ENCODE data around the gene PARVA.

The PARVA gene

DNA sequence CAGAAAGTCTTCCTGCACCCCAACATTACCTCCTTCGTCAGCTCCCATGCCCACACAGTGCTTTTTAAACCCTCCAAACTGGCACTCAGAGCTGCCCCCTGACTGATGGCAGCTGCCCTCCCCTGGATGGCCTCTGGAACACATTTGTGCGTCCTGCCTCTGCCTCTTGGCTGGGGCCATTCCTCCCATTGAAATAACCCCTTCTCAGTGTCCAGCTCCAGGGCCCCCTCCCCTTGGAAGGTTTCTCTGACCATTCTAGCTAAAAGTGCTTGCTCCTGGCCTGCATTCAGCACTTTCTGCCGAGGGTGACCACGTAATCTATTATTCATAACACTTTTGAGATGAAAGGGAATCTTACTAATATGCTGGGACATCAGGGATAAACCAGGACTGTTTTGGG lies 130.0 kb downstream of the PARVA start:
- DNase-seq (ENCODE audit: low read depth, low spot score) = no peak
- TF ChIP-seq, protein P1, sequence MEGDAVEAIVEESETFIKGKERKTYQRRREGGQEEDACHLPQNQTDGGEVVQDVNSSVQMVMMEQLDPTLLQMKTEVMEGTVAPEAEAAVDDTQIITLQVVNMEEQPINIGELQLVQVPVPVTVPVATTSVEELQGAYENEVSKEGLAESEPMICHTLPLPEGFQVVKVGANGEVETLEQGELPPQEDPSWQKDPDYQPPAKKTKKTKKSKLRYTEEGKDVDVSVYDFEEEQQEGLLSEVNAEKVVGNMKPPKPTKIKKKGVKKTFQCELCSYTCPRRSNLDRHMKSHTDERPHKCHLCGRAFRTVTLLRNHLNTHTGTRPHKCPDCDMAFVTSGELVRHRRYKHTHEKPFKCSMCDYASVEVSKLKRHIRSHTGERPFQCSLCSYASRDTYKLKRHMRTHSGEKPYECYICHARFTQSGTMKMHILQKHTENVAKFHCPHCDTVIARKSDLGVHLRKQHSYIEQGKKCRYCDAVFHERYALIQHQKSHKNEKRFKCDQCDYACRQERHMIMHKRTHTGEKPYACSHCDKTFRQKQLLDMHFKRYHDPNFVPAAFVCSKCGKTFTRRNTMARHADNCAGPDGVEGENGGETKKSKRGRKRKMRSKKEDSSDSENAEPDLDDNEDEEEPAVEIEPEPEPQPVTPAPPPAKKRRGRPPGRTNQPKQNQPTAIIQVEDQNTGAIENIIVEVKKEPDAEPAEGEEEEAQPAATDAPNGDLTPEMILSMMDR (IDR thresholded peaks at IDR 0.05; ENCODE audit: low read depth, low read length) = no peak
- in situ Hi-C loops (cut with HindIII; ENCODE audit: low sequenced_read_pairs) = no loop called here
- H3K4me3 ChIP-seq (ENCODE audit: low read depth, low read length) = no peak overlapping the region

- no peak overlapping the region for H3K4me3 ChIP-seq (ENCODE audit: low read depth, low read length)
- DNase-seq (ENCODE audit: low read depth, low spot score) = peak; percentile 57
- TF ChIP-seq, protein P1 (IDR thresholded peaks at IDR 0.05; ENCODE audit: low read depth, low read length) = no peak
- in situ Hi-C loops (cut with HindIII; ENCODE audit: low sequenced_read_pairs) = no loop called here
Observed at GRCh38 chr11:12508151-12508751, 130.9 kb downstream of the PARVA start.

GRCh38 chr11:12509371-12509770 lies 132.0 kb downstream of the PARVA start:
- TF ChIP-seq, protein P1 (IDR thresholded peaks at IDR 0.05; ENCODE audit: low read depth, low read length) = no peak
- in situ Hi-C loops (cut with HindIII; ENCODE audit: low sequenced_read_pairs) = no loop called here
- DNase-seq (ENCODE audit: low read depth, low spot score) = no peak
- no peak overlapping the region for H3K4me3 ChIP-seq (ENCODE audit: low read depth, low read length)

GRCh38 chr11:12512132-12512531 lies 134.8 kb downstream of the PARVA start:
- in situ Hi-C loops (cut with HindIII; ENCODE audit: low sequenced_read_pairs) = no loop called here
- TF ChIP-seq, protein P1 (IDR thresholded peaks at IDR 0.05; ENCODE audit: low read depth, low read length) = no peak

DNA sequence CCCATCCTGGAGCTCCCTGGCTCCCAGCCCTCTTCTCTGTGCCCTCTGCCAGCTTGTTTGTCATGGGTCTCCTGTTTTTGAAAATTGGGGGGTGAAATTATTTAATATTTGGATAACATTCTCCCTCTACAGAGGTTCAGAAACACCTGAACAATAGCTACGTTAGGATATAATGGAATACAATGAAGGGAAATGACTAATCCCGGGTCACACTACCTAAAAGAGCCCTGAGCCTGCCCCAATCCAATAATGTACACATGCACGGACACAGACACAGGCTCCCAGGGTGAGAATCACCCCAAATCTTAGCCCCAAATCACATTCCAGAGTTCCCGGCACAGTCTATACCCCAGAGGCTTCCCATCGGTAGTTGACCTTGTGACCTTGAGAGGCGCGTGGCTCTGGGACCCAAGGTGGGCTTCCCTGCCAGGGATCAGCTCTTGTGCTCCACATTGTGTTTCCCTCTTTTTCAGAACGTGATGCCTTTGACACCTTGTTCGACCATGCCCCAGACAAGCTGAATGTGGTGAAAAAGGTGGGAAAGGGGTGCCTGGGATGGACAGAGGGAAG lies 135.5 kb downstream of the PARVA start:
- no peak overlapping the region for H3K4me3 ChIP-seq (ENCODE audit: low read depth, low read length)
- TF ChIP-seq, protein P1 (IDR thresholded peaks at IDR 0.05; ENCODE audit: low read depth, low read length) = no peak
- DNase-seq (ENCODE audit: low read depth, low spot score) = no peak
- in situ Hi-C loops (cut with HindIII; ENCODE audit: low sequenced_read_pairs) = no loop called here

More at GRCh38 chr11:12512132-12512531, 134.8 kb downstream of the PARVA start:
- no peak for DNase-seq (ENCODE audit: low read depth, low spot score)
- no peak overlapping the region for H3K4me3 ChIP-seq (ENCODE audit: low read depth, low read length)

DNA sequence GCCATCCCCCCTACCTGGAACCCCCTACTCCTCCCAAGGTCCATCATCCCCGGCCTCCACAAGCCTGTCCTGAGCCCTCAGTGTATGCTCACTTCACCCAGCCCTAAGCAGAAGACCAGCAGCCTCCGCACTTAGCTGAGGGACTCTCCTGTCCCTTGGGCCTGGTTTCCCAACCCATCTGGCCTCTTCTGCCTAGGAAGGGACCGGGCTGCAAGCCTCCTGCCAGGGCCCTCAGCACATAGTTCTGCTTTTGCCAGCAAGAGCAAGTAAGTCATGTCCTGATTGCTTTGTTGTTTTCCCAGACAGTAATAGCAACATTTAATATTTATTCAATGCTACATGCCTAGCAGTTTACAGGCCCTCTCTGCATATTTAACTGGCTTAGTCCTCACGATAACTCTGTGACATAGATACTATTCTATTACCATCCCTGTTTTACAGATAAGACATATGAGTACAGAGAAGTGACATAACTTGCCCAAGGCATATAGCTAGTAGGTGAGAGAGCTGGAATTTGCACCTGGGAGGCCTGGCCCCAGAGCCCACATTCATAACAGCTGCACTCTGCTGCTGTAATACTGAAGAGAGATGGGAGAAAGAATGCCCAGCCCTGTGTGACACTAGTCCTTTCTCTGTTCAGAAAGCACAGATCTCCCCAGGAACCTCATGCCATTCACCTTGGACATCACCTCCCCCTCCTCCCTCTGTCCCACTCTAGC lies 139.2 kb downstream of the PARVA start:
- H3K4me3 ChIP-seq (ENCODE audit: low read depth, low read length) = no peak overlapping the region
- DNase-seq (ENCODE audit: low read depth, low spot score) = no peak
- in situ Hi-C loops (cut with HindIII; ENCODE audit: low sequenced_read_pairs) = no loop called here
- TF ChIP-seq, protein P1 (IDR thresholded peaks at IDR 0.05; ENCODE audit: low read depth, low read length) = no peak
